Measurements from ENCODE around the gene PMPCA.

PMPCA gene

DNA sequence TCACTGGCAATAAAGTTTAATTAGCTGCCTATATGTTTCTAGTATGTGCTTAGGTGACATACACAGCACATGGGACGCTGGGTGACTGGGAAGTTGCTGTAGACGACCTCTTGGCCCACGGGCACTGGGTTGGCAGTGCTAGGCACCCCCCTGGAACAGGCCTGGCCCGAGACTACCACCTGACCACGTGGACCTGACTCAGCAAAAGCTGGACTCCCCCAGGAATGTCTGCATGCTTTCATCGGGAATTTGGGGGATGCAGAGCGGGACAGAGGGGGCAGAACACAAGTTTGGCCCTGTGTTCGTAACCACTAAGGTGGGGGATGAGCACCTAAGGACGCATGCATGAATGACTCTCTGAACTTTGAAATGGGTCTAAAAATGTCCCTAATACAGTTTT lies 45.8 kb downstream of the PMPCA start:
- TF ChIP-seq, protein P1, sequence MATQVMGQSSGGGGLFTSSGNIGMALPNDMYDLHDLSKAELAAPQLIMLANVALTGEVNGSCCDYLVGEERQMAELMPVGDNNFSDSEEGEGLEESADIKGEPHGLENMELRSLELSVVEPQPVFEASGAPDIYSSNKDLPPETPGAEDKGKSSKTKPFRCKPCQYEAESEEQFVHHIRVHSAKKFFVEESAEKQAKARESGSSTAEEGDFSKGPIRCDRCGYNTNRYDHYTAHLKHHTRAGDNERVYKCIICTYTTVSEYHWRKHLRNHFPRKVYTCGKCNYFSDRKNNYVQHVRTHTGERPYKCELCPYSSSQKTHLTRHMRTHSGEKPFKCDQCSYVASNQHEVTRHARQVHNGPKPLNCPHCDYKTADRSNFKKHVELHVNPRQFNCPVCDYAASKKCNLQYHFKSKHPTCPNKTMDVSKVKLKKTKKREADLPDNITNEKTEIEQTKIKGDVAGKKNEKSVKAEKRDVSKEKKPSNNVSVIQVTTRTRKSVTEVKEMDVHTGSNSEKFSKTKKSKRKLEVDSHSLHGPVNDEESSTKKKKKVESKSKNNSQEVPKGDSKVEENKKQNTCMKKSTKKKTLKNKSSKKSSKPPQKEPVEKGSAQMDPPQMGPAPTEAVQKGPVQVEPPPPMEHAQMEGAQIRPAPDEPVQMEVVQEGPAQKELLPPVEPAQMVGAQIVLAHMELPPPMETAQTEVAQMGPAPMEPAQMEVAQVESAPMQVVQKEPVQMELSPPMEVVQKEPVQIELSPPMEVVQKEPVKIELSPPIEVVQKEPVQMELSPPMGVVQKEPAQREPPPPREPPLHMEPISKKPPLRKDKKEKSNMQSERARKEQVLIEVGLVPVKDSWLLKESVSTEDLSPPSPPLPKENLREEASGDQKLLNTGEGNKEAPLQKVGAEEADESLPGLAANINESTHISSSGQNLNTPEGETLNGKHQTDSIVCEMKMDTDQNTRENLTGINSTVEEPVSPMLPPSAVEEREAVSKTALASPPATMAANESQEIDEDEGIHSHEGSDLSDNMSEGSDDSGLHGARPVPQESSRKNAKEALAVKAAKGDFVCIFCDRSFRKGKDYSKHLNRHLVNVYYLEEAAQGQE (IDR thresholded peaks at IDR 0.05; ENCODE audit: low read depth) = no peak
- no peak for TF ChIP-seq RAD21 (IDR thresholded peaks at IDR 0.05; ENCODE audit: low read depth)
- no peak for TF ChIP-seq YY1 (IDR thresholded peaks at IDR 0.05; ENCODE audit: low read depth)
- TF ChIP-seq EGR1 (IDR thresholded peaks at IDR 0.05) = no peak
- TF ChIP-seq ZBTB7A (IDR thresholded peaks at IDR 0.05; ENCODE audit: low read depth) = no peak

DNA sequence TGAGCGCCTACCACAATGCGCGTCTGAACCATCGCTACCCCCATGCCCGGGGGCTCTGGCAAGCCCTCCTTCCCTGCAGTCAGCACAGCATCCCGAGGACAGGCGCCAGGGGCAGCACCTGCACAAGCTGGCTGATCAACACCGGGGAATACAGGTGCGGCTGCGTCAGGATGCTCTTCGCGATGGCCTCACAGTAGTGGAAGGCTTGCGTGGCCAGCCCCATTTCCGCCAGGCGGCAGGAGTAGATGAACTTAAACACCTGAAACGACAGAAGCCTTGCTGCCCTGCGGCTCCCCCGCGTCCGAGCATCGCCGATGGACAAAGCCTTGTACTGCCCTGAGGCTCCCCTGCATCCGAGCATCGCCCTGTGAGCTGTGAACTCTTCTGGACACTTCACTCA lies 46.9 kb downstream of the PMPCA start:
- TF ChIP-seq CEBPB (IDR thresholded peaks at IDR 0.05) (no peak), ZBTB7A (IDR thresholded peaks at IDR 0.05; ENCODE audit: low read depth) (no peak), CREB1 (IDR thresholded peaks at IDR 0.05; ENCODE audit: low read depth) (no peak), RAD21 (IDR thresholded peaks at IDR 0.05; ENCODE audit: low read depth) (no peak), EGR1 (IDR thresholded peaks at IDR 0.05) (no peak), FOXM1 (IDR thresholded peaks at IDR 0.05; ENCODE audit: borderline replicate concordance, low read depth) (no peak), NFIC (IDR thresholded peaks at IDR 0.05) (no peak), YY1 (IDR thresholded peaks at IDR 0.05; ENCODE audit: low read depth) (no peak)
- TF ChIP-seq, protein P1 (IDR thresholded peaks at IDR 0.05; ENCODE audit: low read depth) = no peak
- TF ChIP-seq, protein P2, sequence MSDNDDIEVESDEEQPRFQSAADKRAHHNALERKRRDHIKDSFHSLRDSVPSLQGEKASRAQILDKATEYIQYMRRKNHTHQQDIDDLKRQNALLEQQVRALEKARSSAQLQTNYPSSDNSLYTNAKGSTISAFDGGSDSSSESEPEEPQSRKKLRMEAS (IDR thresholded peaks at IDR 0.05) = no peak

DNA sequence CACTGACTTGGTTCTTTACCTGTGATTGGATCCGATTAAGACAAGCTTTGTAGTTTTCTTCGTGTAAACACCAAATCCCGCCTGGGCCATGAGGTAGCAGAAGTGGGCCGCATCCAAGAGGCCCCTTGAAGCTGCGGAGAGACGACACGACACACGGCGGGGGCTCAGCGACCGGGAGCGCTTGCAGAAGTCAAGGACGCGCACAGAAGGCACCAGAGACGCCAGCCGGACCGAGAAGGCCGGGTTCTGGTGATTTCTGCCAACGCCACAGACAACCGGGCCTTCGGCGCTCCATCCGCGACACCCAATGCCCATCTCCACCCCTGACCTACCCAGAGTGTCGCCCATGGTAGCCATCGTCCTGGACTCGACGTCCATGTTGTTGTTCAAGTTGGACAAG lies 49.0 kb downstream of the PMPCA start:
- TF ChIP-seq, protein P1 (IDR thresholded peaks at IDR 0.05; ENCODE audit: low read depth) = no peak
- TF ChIP-seq CEBPB (IDR thresholded peaks at IDR 0.05) (no peak), TCF12 (IDR thresholded peaks at IDR 0.05; ENCODE audit: low read depth) (no peak), NFIC (IDR thresholded peaks at IDR 0.05) (no peak), EP300 (IDR thresholded peaks at IDR 0.05; ENCODE audit: borderline replicate concordance) (no peak), CREB1 (IDR thresholded peaks at IDR 0.05; ENCODE audit: low read depth) (no peak), ZBTB7A (IDR thresholded peaks at IDR 0.05; ENCODE audit: low read depth) (no peak), RAD21 (IDR thresholded peaks at IDR 0.05; ENCODE audit: low read depth) (no peak), TEAD4 (IDR thresholded peaks at IDR 0.05) (no peak), TAF1 (IDR thresholded peaks at IDR 0.05; ENCODE audit: low read depth) (no peak)
- TF ChIP-seq, protein P3, sequence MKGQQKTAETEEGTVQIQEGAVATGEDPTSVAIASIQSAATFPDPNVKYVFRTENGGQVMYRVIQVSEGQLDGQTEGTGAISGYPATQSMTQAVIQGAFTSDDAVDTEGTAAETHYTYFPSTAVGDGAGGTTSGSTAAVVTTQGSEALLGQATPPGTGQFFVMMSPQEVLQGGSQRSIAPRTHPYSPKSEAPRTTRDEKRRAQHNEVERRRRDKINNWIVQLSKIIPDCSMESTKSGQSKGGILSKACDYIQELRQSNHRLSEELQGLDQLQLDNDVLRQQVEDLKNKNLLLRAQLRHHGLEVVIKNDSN (IDR thresholded peaks at IDR 0.05) = no peak
- TF ChIP-seq, protein P2 (IDR thresholded peaks at IDR 0.05) = no peak

DNA sequence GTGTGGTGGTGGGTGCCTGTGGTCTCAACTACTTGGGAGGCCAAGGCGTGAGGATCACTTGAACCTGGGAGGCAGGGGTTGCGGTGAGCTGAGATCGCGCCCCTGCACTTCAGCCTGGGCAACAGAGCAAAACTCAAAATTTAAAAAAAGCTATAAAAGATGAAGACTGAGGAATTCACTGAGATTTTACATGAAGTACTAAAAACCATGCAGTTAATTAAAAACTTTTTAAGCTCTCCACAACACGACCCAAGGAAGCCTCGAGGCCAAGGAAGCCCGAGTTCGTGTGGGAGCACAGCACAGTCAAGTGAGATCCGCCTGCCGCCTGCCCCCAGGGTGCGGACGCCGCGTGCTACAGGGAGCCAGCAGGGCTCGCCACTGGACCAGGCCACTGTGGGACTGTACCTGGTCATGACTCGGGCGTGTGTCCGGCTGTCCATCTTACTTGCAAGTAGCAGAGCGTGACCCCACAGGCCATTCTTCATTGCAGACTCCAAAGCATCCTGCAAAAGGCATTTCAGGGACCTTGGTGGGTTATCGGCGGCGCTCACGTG lies 50.4 kb downstream of the PMPCA start:
- TF ChIP-seq, protein P1 (IDR thresholded peaks at IDR 0.05; ENCODE audit: low read depth) = no peak

Data from Ishikawa (cell line).